Prostate gland (tissue), 2 donors: Measurements from ENCODE around the gene IL17RE. TPM values are rescaled to one million over a fixed set of nuclear protein-coding genes. Genes with fewer than 3 reads are reported as not detected.

Experiments used
- DNase-seq: peaks from one replicate; pipeline ENCODE4 v3.0.0-alpha.2; 2019; ENCODE audit warnings: low spot score
- H3K27ac ChIP-seq, 2 donors: fragments of 200-600 bp; sonication (generic); 2 replicates each; pipeline ENCODE4 v1.5.1; 2017 to 2019
- H3K27me3 ChIP-seq: fragments of 200-600 bp; sonication (generic); replicated peaks from 2 replicates; pipeline ENCODE4 v1.5.1; 2019; ENCODE audit not compliant: insufficient read depth
- H3K36me3 ChIP-seq, 2 donors: fragments of 200-600 bp; sonication (generic); 1 replicate in 1 of 2; 2 replicates in 1 of 2; pipeline versions ENCODE4 v1.5.1 to v1.8.1; 2017 to 2019
- H3K4me1 ChIP-seq: fragments of 200-600 bp; sonication (generic); replicated peaks from 2 replicates; pipeline ENCODE4 v1.5.1; 2019
- H3K4me3 ChIP-seq, 2 donors: fragments of 200-600 bp; sonication (generic); 2 replicates each; pipeline ENCODE4 v1.5.1; 2017 to 2019
- H3K9me3 ChIP-seq: fragments of 200-600 bp; sonication (generic); 2 replicates; pipeline ENCODE4 v1.5.1; 2017
- CTCF ChIP-seq, 4 experiments: fragments of 200-600 bp in 2 of 4; fragments of 450-650 bp in 2 of 4; sonication (generic) in 2 of 4; IDR thresholded peaks; 1 replicate in 3 of 4; 2 replicates in 1 of 4; pipeline ENCODE4 v1.5.1; 2016 to 2019; ENCODE audit warnings: antibody characterized with exemption in 4 of 4, mild to moderate bottlenecking in 2 of 4, moderate library complexity in 2 of 4
- POLR2A ChIP-seq: fragments of 450-650 bp; IDR thresholded peaks from one replicate; pipeline ENCODE4 v1.6.1; 2016; ENCODE audit warnings: antibody characterized with exemption, mild to moderate bottlenecking
- POLR2AphosphoS5 ChIP-seq: sonication (generic); formaldehyde crosslinking; IDR thresholded peaks from one replicate; pipeline ENCODE4 v1.6.1; 2017; ENCODE audit warnings: antibody characterized with exemption
- WGBS: methylation state at CpG from one replicate; pipeline ENCODE4 v1.1.5; 2018; 5-methylcytosine and 5-hydroxymethylcytosine counted together
- intact Hi-C: fragments of 100-400 bp; cut with DNase I; formaldehyde crosslinking; loops from one replicate; pipeline ENCODE4 v1.14.2; 2022
- total RNA-seq, 2 donors: library from RNA; depleted of rRNA; stranded (reverse); fragments of >200 nt; gene quantifications; one replicate each; pipeline ENCODE4 v1.1.0, GENCODE V29; 2016

The IL17RE gene
- total RNA-seq, 2 donors from 2014 or later: 10.1 to 28.2 TPM

- H3K27me3 ChIP-seq: no peaks in the 10 kb centered on the region
- peak; percentile 43 to 93 (median 66) for TF ChIP-seq CTCF (IDR thresholded peaks at IDR 0.05)
- peak; percentile 41 for TF ChIP-seq POLR2AphosphoS5
- TF ChIP-seq POLR2A: peak; percentile 55
- WGBS: 3% methylated on average over 65 of the region's 90 CpGs
- H3K4me1 ChIP-seq: no peaks in the 10 kb centered on the region
- H3K36me3 ChIP-seq: no peaks in the 10 kb centered on the region
- DNase-seq: peak; percentile 79
- peak overlapping the region; percentile 31 to 44 for H3K4me3 ChIP-seq
- H3K27ac ChIP-seq: peak overlapping the region; percentile 77 to 81
- no peaks in the 10 kb centered on the region for H3K9me3 ChIP-seq
- intact Hi-C loops: loop anchor here (1.0 to 10.0 kb wide), 4 partner anchors 29 to 278 kb away; partner anchors contain the start of genes BRK1 and IL17RC
These were observed 43.7 kb downstream of the IL17RE start for GRCh38 chr3:9946112-9947024.

GRCh38 chr3:9947025-9947995, 44.7 kb downstream of the IL17RE start:
- no peaks in the 10 kb centered on the region for H3K9me3 ChIP-seq
- peak overlapping the region; percentile 31 to 44 for H3K4me3 ChIP-seq
- no peaks in the 10 kb centered on the region for H3K4me1 ChIP-seq
- peak; percentile 55 for TF ChIP-seq POLR2AphosphoS5
- TF ChIP-seq CTCF (IDR thresholded peaks at IDR 0.05): peak in 3 of 4 experiments; percentile 56 to 90 (median 67)
- peak; percentile 27 for TF ChIP-seq POLR2A
- no peaks in the 10 kb centered on the region for H3K36me3 ChIP-seq
- H3K27ac ChIP-seq: peak overlapping the region; percentile 77 to 81
- DNase-seq: peak; percentile 74
- no peaks in the 10 kb centered on the region for H3K27me3 ChIP-seq
- whole genome bisulfite sequencing: 30% methylated on average over 59 of the region's 86 CpGs
- intact Hi-C loops: loop anchor here (2.0 to 10.0 kb wide), 3 partner anchors 167 to 277 kb away; partner anchors contain the start of gene BRK1

GRCh38 chr3:9948586-9948985, 45.9 kb downstream of the IL17RE start:
- no peaks in the 10 kb centered on the region for H3K9me3 ChIP-seq
- TF ChIP-seq POLR2A (no peak), POLR2AphosphoS5 (no peak), CTCF (IDR thresholded peaks at IDR 0.05) (no peak)
- intact Hi-C loops: loop anchor here (10.0 kb wide), 2 partner anchors 166 to 276 kb away; partner anchors contain the start of gene BRK1
- H3K27ac ChIP-seq: no peak overlapping the region
- no peak overlapping the region for H3K4me3 ChIP-seq
- no peaks in the 10 kb centered on the region for H3K27me3 ChIP-seq
- no peak for DNase-seq
- WGBS: 97% methylated on average over 3 of the region's 3 CpGs
- H3K4me1 ChIP-seq: no peaks in the 10 kb centered on the region
- H3K36me3 ChIP-seq: no peaks in the 10 kb centered on the region

GRCh38 chr3:9949115-9949514, 46.5 kb downstream of the IL17RE start:
- Histone ChIP-seq H3K27me3 (no peaks in the 10 kb centered on the region), H3K4me3 (no peak overlapping the region), H3K36me3 (no peaks in the 10 kb centered on the region), H3K27ac (no peak overlapping the region), H3K9me3 (no peaks in the 10 kb centered on the region), H3K4me1 (no peaks in the 10 kb centered on the region)
- no peak for DNase-seq
- WGBS: 93% methylated on average over 7 of the region's 7 CpGs
- intact Hi-C loops: loop anchor here (10.0 kb wide), 2 partner anchors 166 to 276 kb away; partner anchors contain the start of gene BRK1
- TF ChIP-seq POLR2A: no peak
- no peak for TF ChIP-seq CTCF (IDR thresholded peaks at IDR 0.05)
- TF ChIP-seq POLR2AphosphoS5: no peak
